Fibroblast of the aortic adventitia (primary cell): ENCODE measurements around the gene ZNF581. TPM values are rescaled to one million over a fixed set of nuclear protein-coding genes. Genes with fewer than 3 reads are reported as not detected.

ENCODE experiments used
- DNase-seq: peaks from one replicate; pipeline ENCODE4 v3.0.0-alpha.2; 2010; ENCODE audit warnings: low read depth
- H3K4me3 ChIP-seq: 2 replicates; pipeline ENCODE4 v1.5.1; 2011; ENCODE audit warnings: low read depth, mild to moderate bottlenecking, control low read depth, low read length, moderate library complexity
- total RNA-seq: library from RNA; depleted of rRNA; stranded (reverse); fragments of >200 nt; gene quantifications from 2 replicates; pipeline ENCODE4 v1.2.3, GENCODE V29; 2012; ENCODE audit warnings: low replicate concordance
- TF ChIP-seq, protein P1 (sequence below): IDR thresholded peaks from 2 replicates; pipeline ENCODE4 v1.5.1; 2011; ENCODE audit warnings: mild to moderate bottlenecking, low read length, control low read depth, inconsistent platforms; ENCODE audit not compliant: insufficient read depth

The ZNF581 gene
- total RNA-seq, 1 donor, result 13.9 TPM

DNA sequence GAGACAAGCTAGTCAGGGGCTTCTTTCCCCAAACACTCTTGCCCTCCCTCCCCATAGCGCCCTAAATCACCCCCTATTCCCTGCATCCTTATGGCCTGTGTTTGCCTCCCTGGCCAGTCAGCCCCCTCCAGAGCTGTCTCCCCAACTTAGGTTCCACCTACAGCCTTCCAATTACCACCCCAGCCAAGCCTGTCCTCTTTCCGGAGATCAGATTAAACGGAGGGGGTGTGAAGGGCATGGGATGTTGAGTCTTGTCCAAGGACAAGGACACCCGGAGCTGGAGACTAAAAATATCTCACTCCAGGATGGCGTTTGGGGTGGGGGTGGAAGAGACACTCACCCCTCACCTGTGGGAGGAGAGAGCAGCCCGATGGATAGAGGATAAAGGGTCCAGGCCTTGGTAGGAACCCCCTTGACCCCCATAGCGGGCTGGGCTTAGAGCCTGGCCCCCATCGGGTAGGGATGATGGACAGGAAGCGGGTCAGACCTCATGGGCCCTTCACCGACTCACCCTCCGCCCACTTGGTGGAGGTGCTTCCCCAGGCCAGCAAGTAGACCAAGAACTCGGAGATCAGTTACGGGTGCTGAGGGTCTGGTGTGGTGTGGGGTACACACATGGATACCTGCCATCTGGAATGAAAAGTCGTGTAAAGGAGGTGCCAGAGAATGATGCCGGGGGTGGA lies 32.0 kb upstream of the ZNF581 start:
- TF ChIP-seq, protein P1, sequence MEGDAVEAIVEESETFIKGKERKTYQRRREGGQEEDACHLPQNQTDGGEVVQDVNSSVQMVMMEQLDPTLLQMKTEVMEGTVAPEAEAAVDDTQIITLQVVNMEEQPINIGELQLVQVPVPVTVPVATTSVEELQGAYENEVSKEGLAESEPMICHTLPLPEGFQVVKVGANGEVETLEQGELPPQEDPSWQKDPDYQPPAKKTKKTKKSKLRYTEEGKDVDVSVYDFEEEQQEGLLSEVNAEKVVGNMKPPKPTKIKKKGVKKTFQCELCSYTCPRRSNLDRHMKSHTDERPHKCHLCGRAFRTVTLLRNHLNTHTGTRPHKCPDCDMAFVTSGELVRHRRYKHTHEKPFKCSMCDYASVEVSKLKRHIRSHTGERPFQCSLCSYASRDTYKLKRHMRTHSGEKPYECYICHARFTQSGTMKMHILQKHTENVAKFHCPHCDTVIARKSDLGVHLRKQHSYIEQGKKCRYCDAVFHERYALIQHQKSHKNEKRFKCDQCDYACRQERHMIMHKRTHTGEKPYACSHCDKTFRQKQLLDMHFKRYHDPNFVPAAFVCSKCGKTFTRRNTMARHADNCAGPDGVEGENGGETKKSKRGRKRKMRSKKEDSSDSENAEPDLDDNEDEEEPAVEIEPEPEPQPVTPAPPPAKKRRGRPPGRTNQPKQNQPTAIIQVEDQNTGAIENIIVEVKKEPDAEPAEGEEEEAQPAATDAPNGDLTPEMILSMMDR, result no peak
- no peak for DNase-seq

DNA sequence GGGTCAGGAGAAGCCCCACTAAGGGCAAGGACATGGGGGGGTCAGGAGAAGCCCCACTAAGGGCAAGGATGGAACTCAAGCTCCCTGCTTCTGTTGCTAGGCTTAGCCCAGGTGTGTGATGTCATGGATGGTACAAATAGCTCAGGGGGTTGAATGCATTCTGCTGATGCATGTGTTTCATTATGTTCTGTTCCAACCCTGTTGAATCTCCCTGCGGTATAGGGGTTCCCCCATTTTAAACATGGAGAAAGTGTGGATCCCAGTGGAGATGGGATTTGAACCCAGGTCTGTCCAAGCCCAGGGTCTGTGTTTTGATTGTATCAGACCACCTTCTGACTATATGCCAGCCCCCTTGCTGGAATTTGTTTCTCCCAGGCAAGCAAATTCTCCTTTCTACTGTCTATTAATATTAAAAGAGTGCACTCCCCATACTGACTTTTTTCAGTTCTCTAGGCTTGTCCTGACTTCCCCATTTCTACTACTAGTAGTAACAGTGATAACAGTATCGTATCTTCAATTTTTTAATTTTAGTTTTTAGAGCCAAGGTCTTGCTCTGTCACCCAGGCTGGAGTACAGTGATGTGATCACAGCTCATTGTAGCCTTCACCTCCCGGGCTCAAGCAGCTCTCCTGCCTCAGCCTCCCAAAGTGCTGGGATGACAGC lies 31.3 kb upstream of the ZNF581 start:
- TF ChIP-seq, protein P1, result no peak
- no peak for DNase-seq
- H3K4me3 ChIP-seq, result no peak overlapping the region

More for the DNA sequence above, 32.0 kb upstream of the ZNF581 start:
- H3K4me3 ChIP-seq, result no peak overlapping the region

DNA sequence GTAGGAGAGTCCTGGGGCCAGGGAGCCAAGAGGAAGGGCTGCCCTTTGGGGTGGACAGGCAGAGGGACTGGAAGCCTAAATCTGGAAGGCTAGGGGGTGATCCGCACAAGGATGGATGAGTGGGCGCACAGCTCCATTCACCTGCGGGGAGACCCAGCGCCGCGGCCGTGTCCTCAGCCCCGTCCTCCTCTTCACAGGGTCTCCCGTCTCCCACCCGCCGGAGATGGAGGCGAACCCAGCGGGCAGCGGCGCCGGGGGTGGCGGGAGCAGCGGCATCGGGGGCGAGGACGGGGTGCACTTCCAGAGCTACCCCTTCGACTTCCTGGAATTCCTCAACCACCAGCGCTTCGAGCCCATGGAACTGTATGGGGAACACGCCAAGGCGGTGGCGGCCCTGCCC lies 30.1 kb upstream of the ZNF581 start:
- DNase-seq, result no peak
- TF ChIP-seq, protein P1, result no peak
- H3K4me3 ChIP-seq, result no peak overlapping the region

DNA sequence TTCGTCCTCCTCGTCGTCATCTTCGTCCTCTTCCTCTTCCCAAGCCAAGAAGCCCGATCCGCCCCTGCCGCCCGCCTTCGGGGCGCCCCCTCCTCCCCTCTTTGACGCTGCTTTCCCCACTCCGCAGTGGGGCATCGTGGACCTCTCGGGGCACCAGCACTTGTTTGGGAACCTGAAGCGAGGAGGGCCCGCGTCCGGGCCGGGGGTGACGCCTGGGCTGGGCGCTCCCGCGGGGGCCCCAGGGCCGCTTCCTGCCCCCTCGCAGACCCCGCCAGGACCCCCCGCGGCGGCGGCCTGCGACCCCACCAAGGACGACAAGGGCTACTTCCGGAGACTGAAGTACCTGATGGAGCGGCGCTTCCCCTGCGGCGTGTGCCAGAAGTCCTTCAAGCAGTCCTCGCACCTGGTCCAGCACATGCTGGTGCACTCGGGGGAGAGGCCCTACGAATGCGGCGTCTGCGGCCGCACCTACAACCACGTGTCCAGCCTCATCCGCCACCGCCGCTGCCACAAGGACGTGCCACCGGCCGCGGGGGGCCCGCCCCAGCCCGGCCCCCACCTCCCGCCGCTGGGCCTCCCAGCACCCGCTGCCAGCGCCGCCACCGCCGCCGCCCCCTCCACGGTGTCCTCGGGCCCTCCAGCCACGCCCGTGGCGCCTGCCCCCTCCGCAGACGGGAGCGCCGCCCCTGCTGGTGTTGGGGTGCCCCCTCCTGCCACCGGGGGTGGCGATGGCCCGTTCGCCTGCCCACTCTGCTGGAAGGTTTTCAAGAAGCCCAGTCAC lies 29.3 kb upstream of the ZNF581 start:
- no peak overlapping the region for H3K4me3 ChIP-seq
- TF ChIP-seq, protein P1, result no peak
- DNase-seq, result no peak

DNA sequence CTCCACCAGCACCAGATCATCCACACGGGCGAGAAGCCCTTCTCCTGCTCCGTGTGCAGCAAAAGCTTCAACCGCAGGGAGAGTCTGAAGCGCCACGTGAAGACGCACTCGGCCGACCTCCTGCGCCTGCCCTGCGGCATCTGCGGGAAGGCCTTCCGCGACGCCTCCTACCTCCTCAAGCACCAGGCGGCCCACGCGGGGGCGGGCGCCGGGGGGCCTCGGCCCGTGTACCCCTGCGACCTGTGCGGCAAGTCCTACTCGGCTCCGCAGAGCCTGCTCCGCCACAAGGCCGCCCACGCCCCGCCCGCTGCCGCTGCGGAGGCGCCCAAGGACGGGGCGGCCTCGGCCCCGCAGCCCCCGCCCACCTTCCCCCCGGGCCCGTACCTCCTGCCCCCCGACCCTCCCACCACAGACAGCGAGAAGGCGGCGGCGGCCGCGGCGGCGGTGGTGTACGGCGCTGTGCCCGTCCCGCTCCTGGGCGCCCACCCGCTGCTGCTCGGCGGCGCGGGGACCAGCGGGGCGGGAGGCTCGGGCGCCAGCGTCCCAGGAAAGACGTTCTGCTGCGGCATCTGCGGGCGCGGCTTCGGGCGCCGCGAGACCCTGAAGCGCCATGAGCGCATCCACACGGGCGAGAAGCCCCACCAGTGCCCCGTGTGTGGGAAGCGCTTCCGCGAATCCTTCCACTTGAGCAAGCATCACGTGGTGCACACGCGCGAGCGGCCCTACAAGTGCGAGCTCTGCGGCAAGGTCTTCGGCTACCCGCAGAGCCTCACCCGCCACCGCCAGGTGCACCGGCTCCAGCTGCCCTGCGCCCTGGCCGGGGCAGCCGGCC lies 28.5 kb upstream of the ZNF581 start:
- no peak for DNase-seq

More for the DNA sequence above, 28.5 kb upstream of the ZNF581 start:
- TF ChIP-seq, protein P1, result no peak
- no peak overlapping the region for H3K4me3 ChIP-seq
